HG03457 (cell line): ENCODE data around the gene SNRPD3.

Source experiments
- ATAC-seq: cut with Tn5 transposase; IDR thresholded peaks from one replicate; pipeline ENCODE4 v1.9.1; 2021; ENCODE audit warnings: moderate number of reproducible peaks; ENCODE audit not compliant: unreplicated experiment

SNRPD3 gene

GRCh38 chr22:24565077-24565476 lies 9.3 kb downstream of the SNRPD3 start:
- no peak for ATAC-seq

GRCh38 chr22:24566899-24567511 lies 11.2 kb downstream of the SNRPD3 start:
- no peak for ATAC-seq

- ATAC-seq = no peak
Measured at GRCh38 chr22:24567668-24568067, 11.9 kb downstream of the SNRPD3 start.

- no peak for ATAC-seq
Measured at GRCh38 chr22:24571266-24571665, 15.5 kb downstream of the SNRPD3 start.

- ATAC-seq = no peak
Measured at GRCh38 chr22:24576778-24577177, 21.0 kb downstream of the SNRPD3 start.

- ATAC-seq = no peak
Measured at GRCh38 chr22:24578355-24579257, 22.8 kb downstream of the SNRPD3 start.

- ATAC-seq = no peak
Measured at GRCh38 chr22:24579258-24579601, 23.4 kb downstream of the SNRPD3 start.

GRCh38 chr22:24580276-24580675 lies 24.5 kb downstream of the SNRPD3 start:
- ATAC-seq = no peak

- ATAC-seq = no peak
Measured at GRCh38 chr22:24582056-24582814, 26.4 kb downstream of the SNRPD3 start.

GRCh38 chr22:24583221-24584165 lies 27.7 kb downstream of the SNRPD3 start:
- no peak for ATAC-seq

GRCh38 chr22:24584166-24584790 lies 28.5 kb downstream of the SNRPD3 start:
- no peak for ATAC-seq

GRCh38 chr22:24584871-24585411 lies 29.1 kb downstream of the SNRPD3 start:
- ATAC-seq = no peak

GRCh38 chr22:24585461-24585860 lies 29.7 kb downstream of the SNRPD3 start:
- no peak for ATAC-seq

- ATAC-seq = no peak
Measured at GRCh38 chr22:24585927-24586546, 30.2 kb downstream of the SNRPD3 start.

- ATAC-seq = no peak
Measured at GRCh38 chr22:24587251-24587650, 31.5 kb downstream of the SNRPD3 start.

- no peak for ATAC-seq
Measured at GRCh38 chr22:24587948-24588347, 32.1 kb downstream of the SNRPD3 start.

GRCh38 chr22:24588381-24588756 lies 32.6 kb downstream of the SNRPD3 start:
- no peak for ATAC-seq

- ATAC-seq = no peak
Measured at GRCh38 chr22:24588757-24589481, 33.1 kb downstream of the SNRPD3 start.

- ATAC-seq = no peak
Measured at GRCh38 chr22:24589518-24590030, 33.8 kb downstream of the SNRPD3 start.
